Measurements from ENCODE around the gene ZBTB44.
"Not testable (repeated sequence)": the region's sequence is repeated elsewhere in the genome, so short reads cannot be mapped to it uniquely, and the experiment has no call there.

The ZBTB44 gene, protein sequence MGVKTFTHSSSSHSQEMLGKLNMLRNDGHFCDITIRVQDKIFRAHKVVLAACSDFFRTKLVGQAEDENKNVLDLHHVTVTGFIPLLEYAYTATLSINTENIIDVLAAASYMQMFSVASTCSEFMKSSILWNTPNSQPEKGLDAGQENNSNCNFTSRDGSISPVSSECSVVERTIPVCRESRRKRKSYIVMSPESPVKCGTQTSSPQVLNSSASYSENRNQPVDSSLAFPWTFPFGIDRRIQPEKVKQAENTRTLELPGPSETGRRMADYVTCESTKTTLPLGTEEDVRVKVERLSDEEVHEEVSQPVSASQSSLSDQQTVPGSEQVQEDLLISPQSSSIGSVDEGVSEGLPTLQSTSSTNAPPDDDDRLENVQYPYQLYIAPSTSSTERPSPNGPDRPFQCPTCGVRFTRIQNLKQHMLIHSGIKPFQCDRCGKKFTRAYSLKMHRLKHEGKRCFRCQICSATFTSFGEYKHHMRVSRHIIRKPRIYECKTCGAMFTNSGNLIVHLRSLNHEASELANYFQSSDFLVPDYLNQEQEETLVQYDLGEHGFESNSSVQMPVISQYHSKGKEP

GRCh38 chr11:130314750-130315285, at the start of gene ZBTB44:
Gene ZBTB44, minus strand, starts transcription at chr11:130314917. Its CDS starts 53,044 bp downstream, at chr11:130261873.
- DNase-seq (ENCODE audit: low read depth in 1 of 2, low spot score in 1 of 2) = peak; percentile 80 to 88

DNA sequence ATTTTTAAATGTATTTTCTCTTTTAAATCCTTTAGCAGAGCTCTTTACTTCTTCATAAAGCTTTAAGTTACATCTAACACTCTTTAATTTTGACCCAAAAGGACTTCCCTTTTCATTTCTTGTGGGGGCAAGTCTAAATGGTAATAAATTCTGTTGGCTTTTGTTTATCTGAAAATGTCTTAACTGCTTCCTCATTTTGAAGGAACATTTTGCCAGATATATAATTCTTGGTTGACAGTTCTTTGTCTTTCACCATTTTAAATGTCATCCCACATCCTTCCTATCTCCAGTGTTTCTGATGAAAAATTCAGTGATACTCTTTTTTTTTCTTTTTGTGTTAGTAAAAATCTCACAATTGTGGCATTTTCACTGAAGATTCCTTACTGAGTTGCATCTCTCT, 44.7 kb upstream of the ZBTB44 start:
- no peak for DNase-seq (ENCODE audit: low read depth in 1 of 2, low spot score in 1 of 2)

GRCh38 chr11:130358398-130358797, 43.7 kb upstream of the ZBTB44 start:
- no peak for DNase-seq (ENCODE audit: low read depth in 1 of 2, low spot score in 1 of 2)

GRCh38 chr11:130347261-130347660, 32.5 kb upstream of the ZBTB44 start:
- DNase-seq (ENCODE audit: low read depth in 1 of 2, low spot score in 1 of 2) = no peak

DNA sequence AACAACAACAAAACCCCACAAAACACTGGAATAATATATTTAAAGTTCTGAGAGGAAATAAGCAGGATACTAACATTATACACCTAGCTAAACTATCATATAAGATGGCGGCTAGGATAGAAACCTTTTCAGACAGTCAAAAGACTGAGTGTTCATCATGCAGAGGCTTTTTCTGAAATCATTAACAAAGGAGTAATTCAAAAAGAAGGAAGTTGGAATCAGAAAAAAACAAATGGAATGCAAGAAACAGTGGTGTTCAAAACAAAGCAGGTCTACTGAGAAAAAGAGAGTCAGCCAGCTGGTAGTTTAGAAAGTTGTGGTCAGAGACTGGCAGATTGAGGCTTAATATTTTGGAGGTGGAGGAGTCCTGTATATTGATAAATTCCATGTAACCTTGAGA, 30.1 kb upstream of the ZBTB44 start:
- no peak for DNase-seq (ENCODE audit: low read depth in 1 of 2, low spot score in 1 of 2)

GRCh38 chr11:130340671-130341319, 26.1 kb upstream of the ZBTB44 start:
- DNase-seq (ENCODE audit: low read depth in 1 of 2, low spot score in 1 of 2) = no peak

DNA sequence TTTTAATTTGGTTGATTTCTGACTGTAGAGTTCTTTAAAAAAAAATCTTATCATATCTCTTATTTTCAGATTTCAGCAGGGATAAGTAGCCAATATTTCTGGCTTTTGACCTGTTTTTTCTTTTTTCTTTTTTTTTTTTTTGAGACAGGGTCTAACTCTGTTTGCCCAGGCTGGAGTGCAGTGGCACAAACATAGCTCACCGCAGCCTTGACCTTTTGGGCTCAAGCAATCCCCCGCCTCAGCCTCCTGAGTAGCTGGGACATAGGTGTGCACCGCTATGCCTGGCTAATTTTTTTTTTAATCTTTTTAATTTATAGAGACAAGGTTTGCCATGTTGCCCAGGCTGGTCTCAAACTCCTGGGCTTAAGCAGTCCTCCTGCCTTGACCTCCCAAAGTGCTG, 23.9 kb upstream of the ZBTB44 start:
- no peak for DNase-seq (ENCODE audit: low read depth in 1 of 2, low spot score in 1 of 2)

- no peak for DNase-seq (ENCODE audit: low read depth in 1 of 2, low spot score in 1 of 2)
Measured at GRCh38 chr11:130337281-130338089, 22.8 kb upstream of the ZBTB44 start.

DNA sequence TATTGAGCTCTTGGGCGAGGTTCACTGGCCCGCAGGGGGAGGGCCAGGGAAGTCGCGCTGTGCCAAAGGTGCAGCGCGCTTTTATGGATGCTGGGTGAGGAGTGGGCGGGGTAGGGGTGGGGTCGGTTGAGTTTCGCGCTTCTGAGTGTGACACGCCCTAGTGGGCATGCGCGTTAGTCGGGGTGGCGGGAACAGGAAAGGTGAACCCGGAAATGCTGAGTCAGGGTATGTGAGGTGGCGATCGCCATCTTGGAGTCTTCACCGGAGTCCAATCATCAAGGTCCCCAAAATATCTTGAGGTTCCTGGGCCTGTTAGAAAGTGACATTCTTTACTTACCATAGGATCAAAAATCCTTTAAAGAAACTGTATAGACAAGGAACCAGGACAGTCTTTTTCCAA, 16.7 kb upstream of the ZBTB44 start:
- DNase-seq (ENCODE audit: low read depth in 1 of 2, low spot score in 1 of 2) = not testable (repeated sequence)

DNA sequence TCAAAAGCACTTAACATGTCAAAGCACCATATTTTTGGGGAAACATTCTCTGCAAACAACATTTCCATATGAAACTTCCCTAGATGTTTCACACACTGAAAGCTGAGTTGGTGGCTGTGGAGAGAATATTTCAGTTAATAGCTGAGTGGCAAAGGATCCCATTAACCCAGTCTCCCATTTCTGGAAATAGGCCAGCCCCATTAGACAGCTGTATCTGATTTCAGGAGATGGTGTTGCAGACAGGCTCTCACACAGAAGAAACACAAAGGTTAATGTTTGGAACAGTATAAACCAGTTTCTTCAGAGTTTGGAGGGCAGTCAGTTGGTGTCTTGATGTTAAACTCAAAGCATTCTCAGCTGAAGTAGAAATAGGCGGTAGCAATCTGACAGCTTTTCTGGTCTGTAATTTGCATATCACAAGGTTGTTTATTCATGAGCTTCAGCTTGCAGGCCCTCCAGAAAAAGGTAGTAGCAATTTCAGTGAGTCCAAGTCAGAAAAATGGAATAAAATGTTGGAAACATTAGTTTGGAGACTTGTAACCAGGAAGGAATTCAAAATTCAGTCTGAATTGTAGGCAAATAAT, 15.5 kb upstream of the ZBTB44 start:
- DNase-seq (ENCODE audit: low read depth in 1 of 2, low spot score in 1 of 2) = no peak

DNA sequence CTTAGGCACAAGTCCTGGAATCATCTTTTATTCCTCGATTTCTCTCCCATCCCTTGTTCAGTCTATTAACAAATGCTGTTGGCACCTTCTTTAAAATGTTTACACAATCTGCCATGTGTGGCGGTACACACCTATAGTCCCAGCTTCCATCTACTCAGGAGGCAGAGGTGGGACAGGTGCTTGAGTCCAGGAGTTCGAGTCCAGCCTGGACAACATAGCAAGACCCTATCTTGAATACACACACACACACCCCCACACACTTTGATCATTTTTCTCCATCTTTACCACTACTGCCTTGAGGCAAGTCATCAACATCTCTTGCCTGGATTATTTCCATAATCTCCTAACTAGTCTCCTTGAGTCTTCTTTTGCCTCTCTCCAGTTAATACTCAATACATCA, 13.7 kb upstream of the ZBTB44 start:
- DNase-seq (ENCODE audit: low read depth in 1 of 2, low spot score in 1 of 2) = no peak

DNA sequence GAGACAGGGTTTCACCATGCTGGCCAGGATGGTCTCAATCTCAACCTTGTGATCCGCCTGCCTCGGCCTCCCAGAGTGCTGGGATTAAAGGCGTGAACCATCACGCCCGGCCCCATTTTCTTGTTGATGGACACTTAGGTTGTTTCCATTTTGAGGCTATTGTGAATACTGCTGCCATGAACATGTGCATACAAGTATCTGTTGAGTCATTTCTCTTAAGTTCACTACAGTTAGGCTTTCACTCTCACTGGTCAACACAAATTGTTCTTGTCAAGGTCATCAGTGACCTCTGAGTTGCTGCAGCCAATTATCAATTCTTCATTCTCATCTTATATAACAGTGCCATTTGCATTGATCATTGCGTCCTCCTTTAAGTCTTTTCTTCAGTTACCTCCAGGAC, 13.0 kb upstream of the ZBTB44 start:
- no peak for DNase-seq (ENCODE audit: low read depth in 1 of 2, low spot score in 1 of 2)

- DNase-seq (ENCODE audit: low read depth in 1 of 2, low spot score in 1 of 2) = no peak
Measured at GRCh38 chr11:130325691-130326090, 11.0 kb upstream of the ZBTB44 start.

- no peak for DNase-seq (ENCODE audit: low read depth in 1 of 2, low spot score in 1 of 2)
Measured at GRCh38 chr11:130323452-130324450, 9.0 kb upstream of the ZBTB44 start.

DNA sequence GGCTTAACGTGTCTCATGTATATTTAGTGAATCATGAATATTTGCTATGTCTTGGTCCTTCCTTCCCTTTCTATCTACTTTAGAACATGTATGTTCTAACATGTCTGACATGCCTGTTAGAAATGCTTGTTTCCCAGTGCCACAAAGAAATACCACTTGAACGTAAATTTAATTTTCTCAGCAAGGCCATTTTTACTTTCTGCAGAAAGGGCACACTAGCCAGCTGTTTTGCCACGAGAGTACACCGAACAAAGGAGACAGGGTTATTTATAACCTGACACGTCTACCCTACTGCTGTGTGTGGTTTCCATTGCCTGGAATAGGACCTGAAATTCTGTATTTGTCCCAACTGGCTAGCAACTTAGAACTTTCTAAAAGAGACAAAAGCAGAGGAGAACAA, 7.4 kb upstream of the ZBTB44 start:
- DNase-seq (ENCODE audit: low read depth in 1 of 2, low spot score in 1 of 2) = no peak

GRCh38 chr11:130318031-130318673, 3.4 kb upstream of the ZBTB44 start:
- no peak for DNase-seq (ENCODE audit: low read depth in 1 of 2, low spot score in 1 of 2)

DNA sequence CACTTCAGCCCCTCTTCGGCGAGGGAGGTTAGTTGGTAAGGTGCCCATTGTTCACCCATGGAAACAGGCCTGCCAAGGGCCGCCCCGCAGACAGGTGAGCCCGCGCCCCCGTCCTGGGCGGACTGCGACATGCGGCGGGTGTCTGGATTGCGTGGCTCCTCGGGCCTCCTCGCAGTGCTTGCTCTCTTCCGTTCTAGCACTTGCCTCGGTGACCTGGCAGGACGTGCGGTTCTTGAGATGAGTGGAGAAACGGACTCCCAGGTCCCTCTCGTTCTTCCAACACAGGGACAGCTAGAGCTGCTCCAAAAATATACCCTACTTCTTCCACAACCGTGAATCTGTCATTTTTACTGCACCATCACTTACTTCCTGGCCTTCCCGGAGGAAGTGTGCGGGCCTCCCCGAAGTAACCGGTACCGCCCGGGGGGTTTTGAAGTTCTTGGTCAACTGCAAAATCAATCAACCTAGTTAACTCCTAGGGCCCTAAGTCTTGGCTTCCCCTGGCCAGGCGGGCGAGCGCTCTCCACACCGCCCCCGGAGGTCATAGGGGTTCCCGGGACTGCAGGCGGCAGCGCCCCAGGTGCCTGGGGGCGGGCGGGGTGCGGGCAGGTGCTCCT, 745 bp upstream of the ZBTB44 start:
- peak; percentile 27 to 38 for DNase-seq (ENCODE audit: low read depth in 1 of 2, low spot score in 1 of 2)

GRCh38 chr11:130314184-130314749, 450 bp downstream of the ZBTB44 start:
- peak; percentile 26 to 67 for DNase-seq (ENCODE audit: low read depth in 1 of 2, low spot score in 1 of 2)
